GM18517 (cell line): ENCODE measurements around the gene SH3BGR.
"Not testable (repeated sequence)": the region's sequence is repeated elsewhere in the genome, so short reads cannot be mapped to it uniquely, and the experiment has no call there.

ENCODE experiments used
- ATAC-seq: cut with Tn5 transposase; IDR thresholded peaks from one replicate; pipeline ENCODE4 v1.9.1; 2021; ENCODE audit warnings: mild to moderate bottlenecking, moderate library complexity; ENCODE audit not compliant: unreplicated experiment

Gene SH3BGR

DNA sequence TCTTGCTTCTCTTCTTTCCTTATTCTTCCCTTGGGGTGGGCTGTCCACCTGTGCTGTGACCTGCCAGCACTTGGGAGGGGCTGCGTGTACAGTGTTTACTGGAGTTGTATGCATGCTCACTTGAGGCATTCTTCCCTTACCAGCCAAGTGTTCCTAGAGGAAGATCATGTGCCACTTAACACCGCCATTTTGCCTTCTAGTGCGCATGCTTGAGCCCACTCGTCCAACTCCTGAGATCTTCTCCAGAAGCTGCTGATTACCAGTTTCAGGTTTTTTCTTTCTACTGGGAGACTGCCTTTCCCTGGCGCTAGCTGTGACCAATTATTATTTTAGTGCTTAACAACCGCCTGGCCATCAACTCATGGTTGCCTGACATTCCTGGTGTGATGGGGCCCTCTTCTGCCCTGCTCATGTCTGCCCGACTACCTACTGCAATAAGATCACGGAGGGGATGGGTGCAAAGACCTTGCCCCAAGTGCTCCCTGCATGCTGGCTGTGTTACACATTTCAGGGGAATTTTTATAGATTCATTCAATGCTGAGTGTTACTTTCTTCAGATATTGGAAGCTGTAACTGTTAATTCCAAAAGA is 86.8 kb downstream of the SH3BGR start:
- ATAC-seq: no peak

DNA sequence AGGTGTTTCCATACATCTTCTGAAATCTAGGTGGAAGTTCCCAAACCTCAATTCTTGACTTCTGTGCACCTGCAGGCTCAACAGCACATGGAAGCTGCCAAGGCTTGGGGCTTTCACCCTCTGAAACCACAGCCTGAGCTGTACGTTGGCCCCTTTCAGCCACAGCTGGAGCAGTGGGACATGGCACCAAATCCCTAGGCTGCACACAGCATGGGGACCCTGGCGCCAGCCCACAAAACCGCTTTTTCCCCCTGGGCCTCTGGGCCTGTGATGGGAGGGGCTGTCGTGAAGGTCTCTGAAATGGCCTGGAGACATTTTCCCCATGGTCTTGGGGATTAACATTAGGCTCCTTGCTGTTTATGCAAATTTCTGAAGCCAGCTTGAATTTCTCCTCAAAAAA is 88.6 kb downstream of the SH3BGR start:
- ATAC-seq: not testable (repeated sequence)

DNA sequence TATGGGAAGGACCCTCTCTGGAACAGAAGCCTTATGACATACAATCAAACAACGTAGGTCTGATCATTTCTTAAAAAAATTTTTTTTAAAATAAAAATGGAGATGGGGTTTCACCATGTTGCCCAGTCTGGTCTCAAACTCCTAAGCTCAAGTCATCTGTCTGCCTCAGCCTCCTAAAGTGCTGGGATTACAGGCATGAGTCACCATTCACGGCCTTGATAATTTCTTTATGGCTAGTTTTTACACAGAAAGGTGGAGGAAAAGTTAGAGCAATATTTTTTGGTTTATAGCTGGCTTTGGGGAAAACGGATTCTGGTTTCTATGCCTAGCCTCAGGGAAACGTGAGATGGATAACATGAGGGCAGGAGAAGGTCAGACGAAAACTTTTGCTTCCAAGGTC is 91.0 kb downstream of the SH3BGR start:
- ATAC-seq: no peak

DNA sequence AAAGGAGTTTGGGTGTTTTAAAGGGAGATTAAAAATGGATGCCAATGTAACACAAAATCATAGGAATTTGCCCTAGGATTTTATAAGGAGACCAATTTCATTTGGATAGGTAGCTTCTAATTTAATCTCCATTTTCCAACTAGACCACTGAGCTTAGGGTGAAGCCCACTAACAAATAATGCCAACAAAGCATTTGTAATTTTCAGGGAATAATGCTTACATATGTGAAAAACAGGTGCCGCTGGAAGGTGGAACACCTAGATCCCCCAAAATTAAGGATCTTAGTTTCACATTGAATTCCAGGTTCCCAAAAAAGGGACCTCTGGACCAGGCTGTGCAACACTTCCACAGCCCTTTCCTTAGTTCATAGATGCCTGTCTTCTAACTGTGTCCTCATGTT is 94.8 kb downstream of the SH3BGR start:
- no peak for ATAC-seq

DNA sequence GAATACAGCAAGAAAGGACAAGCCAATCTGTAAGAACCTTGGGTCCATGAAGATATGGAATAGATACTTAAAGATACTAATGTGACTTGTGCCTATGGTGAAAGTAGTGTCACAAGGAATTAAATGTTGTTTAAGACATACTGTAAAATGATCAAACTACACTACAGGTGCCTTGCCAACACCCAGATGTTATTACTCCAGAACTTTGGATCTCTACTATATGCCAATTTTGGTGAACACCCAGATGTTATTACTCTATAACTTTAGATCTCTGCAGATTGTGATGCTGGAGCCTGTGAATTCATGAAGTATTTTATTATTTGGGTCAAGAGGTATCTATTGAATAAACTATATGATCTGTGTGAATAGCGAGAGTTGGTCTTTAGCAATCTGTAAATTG is 101.1 kb downstream of the SH3BGR start:
- no peak for ATAC-seq

DNA sequence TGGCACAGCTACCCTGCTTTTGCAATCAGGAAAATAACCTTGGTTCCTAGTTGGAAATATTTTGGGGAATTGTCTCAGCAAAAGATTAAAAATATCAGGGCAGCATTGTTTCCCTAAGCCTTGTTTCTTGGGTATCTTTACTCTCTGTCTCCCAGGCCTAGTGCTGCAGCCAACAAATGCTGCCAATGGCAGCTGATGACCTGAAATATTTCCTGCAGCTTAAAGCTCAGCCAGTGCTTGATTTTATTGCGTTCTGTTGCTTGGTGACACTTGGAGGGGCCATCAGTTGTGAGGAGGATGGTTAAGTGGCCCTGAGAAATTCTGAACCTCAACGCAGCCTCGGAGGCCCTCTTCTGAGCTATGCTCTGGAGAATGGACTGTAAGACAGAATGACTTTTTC is 101.6 kb downstream of the SH3BGR start:
- no peak for ATAC-seq

DNA sequence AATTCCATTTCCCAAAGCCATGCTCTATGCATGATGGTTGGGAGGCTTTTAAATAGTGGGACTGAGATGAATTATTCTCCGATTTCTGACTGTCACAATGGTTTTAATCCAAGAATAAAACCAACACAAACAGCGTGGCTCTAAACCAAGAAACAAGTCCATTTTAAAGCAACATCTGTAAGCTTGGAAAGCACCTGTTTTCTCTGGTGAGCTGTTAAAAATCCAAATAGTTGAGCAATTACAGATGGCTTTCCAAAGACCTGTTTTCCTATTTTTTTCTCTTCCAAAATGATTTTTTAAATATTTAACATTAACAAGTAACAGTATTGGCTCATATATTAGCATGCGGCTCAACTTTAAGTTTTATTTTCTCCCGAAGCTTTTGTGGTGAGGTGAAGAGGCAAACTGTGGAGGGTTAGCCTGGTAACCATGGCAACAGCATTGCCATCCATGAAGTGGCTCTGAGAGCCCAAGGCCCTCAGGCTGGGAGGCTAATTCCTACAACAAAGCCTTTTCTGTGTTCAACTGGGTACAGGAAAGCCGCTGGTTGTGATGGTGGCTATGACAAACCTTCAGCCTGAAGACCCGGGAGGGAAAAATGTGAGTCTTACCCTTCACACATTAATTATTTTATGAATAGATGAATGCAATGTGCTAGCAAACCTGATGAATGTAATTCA is 104.3 kb downstream of the SH3BGR start:
- no peak for ATAC-seq

DNA sequence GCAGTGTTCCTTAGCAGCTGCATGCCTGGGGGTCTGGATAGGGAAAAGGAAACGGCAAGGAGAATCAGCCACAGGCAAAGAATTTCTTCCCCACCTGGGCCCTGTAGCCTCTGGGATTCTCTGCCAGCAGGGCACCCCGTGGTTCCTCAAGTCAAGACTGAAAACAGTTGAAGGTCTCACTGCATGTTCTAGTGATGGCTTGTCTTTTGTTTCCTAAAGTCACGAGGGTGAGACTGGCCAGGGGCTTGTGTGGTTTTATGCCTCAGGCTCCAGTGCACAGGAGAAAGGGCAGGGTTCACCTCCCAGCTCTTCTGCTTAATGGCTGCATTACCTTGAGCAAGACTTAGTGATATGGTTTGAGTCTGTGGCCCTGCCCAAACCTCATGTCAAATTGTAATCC is 107.7 kb downstream of the SH3BGR start:
- ATAC-seq: no peak

DNA sequence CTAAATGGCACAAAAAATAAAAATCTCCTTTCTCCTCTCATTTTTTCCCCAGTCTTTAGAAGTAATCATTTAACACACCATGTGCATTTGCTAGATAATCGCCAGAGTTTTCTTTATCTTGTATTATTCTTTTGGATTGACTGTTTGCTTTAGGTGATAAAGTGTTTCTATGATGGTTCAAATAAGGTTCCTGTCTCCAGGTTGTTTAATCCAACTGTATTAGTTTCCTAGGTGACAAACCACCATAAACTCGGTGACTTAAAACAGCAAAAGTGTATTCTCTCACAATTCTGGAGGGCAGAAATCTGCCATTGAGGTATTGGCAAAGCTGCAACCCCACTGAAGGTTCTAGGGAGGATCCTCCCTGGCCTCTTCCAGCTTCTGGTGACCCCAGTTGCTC is 109.4 kb downstream of the SH3BGR start:
- no peak for ATAC-seq

DNA sequence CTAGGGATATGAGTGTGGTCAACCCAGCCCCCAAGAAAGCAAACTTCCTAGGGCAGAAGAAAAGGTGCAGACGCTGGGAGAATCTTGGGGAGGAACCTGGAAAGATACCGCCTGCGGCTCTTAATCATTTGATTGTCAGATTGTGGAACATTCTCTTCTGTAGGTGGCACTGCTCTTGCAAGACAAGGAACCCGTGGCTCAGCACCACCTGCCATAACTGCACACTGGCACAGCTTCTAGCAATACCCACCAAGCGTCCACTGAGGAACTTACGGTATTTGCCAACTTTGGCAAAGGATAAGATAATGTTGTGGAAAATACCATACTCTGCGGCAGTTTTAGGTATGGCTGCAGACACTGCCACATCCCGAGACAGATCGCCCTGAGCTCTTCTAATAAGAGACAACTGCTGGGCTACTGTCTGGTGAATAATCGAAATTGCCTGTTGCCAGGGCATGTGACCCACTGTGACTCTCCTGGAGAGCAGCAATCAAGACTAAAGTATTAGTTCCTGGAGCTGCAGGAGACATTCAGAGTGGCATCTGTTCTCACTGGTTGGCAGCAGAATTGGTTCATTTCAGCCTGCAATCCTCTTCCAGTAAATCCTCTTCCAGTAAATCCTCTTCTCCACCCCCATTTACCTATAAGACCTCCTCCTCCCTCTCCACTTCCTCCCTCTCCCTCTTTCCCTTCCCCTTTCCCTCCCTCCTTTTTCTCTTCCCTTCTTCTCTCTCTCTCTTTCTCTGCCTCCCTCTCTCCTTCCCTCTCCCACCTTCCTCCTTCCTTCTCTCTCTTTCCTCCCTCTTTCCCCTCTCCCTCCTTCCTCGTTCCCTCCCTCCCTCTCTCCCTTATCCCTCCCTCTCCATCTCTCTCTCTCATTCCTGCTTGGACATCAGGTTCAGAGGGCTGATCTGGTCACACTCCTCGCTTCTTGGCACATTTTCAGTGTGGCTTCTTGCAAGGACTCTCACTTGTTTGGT is 111.3 kb downstream of the SH3BGR start:
- ATAC-seq: no peak

DNA sequence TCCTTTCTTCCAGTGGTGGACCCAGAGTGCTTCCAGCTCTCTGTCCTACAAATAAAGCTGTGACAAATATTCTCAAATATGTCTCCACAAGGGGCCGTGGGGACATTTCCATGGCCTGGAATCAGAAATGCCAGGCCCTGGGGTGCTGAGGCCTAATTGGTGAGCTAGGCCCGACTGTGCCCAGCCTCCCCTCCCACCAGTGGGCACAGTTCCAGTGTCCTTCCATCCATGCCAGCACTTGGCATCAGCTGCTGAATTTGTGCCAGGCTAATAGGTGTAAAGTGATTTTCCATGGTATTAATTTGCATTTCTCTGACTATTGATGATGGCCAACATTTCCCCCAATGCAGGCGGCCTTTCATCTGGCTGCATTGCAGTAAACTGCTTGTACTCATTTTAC is 112.4 kb downstream of the SH3BGR start:
- ATAC-seq: no peak
